Motor neuron (in vitro differentiated cells): ENCODE results near the gene PSPH. TPM values are rescaled to one million over a fixed set of nuclear protein-coding genes. Genes with fewer than 3 reads are reported as not detected.
A peak's percentile ranks its signal among the peaks of the same experiment; 100 is the strongest.
"Not testable (repeated sequence)": the region's sequence is repeated elsewhere in the genome, so short reads cannot be mapped to it uniquely, and the experiment has no call there.

ENCODE experiments used
- ATAC-seq, 8 experiments: fragments of 200-7000 bp; cut with Tn5 transposase; replicated peaks in 6 of 8; 2 replicates each; pipeline ENCODE4 v1.8.0; 2021; ENCODE audit warnings: mild to moderate bottlenecking in 8 of 8, moderate library complexity in 8 of 8
- H3K27ac ChIP-seq, 2 donors: fragments of 250-450 bp; sonication (Bioruptor Pico); 2 replicates each; pipeline ENCODE4 v1.9.0; 2021; ENCODE audit warnings: antibody characterized with exemption in 2 of 2, mild to moderate bottlenecking in 2 of 2, moderate library complexity in 1 of 2
- H3K4me1 ChIP-seq, 2 donors: fragments of 250-450 bp; sonication (Bioruptor Pico); replicated peaks in 1 of 2; 2 replicates each; pipeline ENCODE4 v1.6.1; 2021; ENCODE audit warnings: antibody characterized with exemption in 2 of 2, mild to moderate bottlenecking in 2 of 2, moderate library complexity in 1 of 2
- H3K4me3 ChIP-seq, 5 donors: fragments of 250-450 bp; sonication (Bioruptor Pico); 2 replicates each; pipeline ENCODE4 v1.9.0; 2021; ENCODE audit warnings: antibody characterized with exemption in 5 of 5, mild to moderate bottlenecking in 5 of 5, moderate library complexity in 4 of 5
- WGBS, 10 experiments: fragments of 450-650 bp; shearing (Covaris generic); methylation state at CpG; one replicate each; pipeline ENCODE4 v1.0.0; 2022; 5-methylcytosine and 5-hydroxymethylcytosine counted together
- in situ Hi-C, 9 experiments: fragments of 400-800 bp; cut with MboI; loops; one replicate each; pipeline ENCODE4 v1.15.0; 2021; ENCODE audit warnings: low sequenced_read_pairs in 9 of 9, low pct_unique_long_range_greater_than_20kb in 2 of 9; ENCODE audit not compliant: unreplicated experiment in 9 of 9
- total RNA-seq, 8 experiments: library from RNA; unstranded; fragments of 300-600 nt; gene quantifications; 2 replicates each; pipeline versions ENCODE4 v1.2.3 to v1.2.4, GENCODE V29; 2022

Gene PSPH
- total RNA-seq, 8 experiments from 2014 or later, result 22.1 to 40.1 (median 26.2) TPM

GRCh38 chr7:56081626-56082340 lies 30.5 kb upstream of the PSPH start:
- Histone ChIP-seq H3K4me3 (no peak overlapping the region), H3K4me1 (no peaks in the 10 kb centered on the region), H3K27ac (no peak overlapping the region)
- ATAC-seq, result no peak
- 60 to 100% (median 93%) methylated on average over 2 to 11 of the region's 29 CpGs; no CpG with 5 or more reads in 4 of the 10 experiments for WGBS, 10 experiments
- in situ Hi-C loops, result loop anchor here in 1 of 9 experiments (25.0 kb wide), 1 partner anchor 444 kb away; no protein-coding TSS in a partner anchor

- H3K4me3 ChIP-seq, H3K27ac ChIP-seq, H3K4me1 ChIP-seq, ATAC-seq: not testable (repeated sequence)
- WGBS, 10 experiments, result 93 to 100% (median 100%) methylated on average over 1 to 6 of the region's 28 CpGs; no CpG with 5 or more reads in 7 of the 10 experiments
- in situ Hi-C loops, result loop anchor here in 1 of 9 experiments (25.0 kb wide), 1 partner anchor 444 kb away; no protein-coding TSS in a partner anchor
Observed at GRCh38 chr7:56080726-56081435, 29.6 kb upstream of the PSPH start.

- in situ Hi-C loops, result loop anchor here in 1 of 9 experiments (25.0 kb wide), 1 partner anchor 442 kb away; no protein-coding TSS in a partner anchor
- Histone ChIP-seq H3K27ac (peak overlapping the region in 1 of 2 donors; percentile 62), H3K4me3 (no peak overlapping the region), H3K4me1 (no peaks in the 10 kb centered on the region)
- 10 to 100% (median 85%) methylated on average over 1 to 9 of the region's 12 CpGs; no CpG with 5 or more reads in 1 of the 10 experiments for WGBS, 10 experiments
- peak in 6 of 8 experiments; percentile 37 to 84 (median 65) for ATAC-seq
Observed at GRCh38 chr7:56079450-56080185, 28.4 kb upstream of the PSPH start.

- H3K27ac ChIP-seq, result no peak overlapping the region
- no peak for ATAC-seq
- in situ Hi-C loops, result loop anchor here in 1 of 9 experiments (25.0 kb wide), 1 partner anchor 441 kb away; no protein-coding TSS in a partner anchor
- no peaks in the 10 kb centered on the region for H3K4me1 ChIP-seq
- no peak overlapping the region for H3K4me3 ChIP-seq
- WGBS, 10 experiments, result 100% methylated on average over 1 to 3 of the region's 16 CpGs; no CpG with 5 or more reads in 8 of the 10 experiments
Observed at GRCh38 chr7:56078196-56078595, 27.0 kb upstream of the PSPH start.

- in situ Hi-C loops, result loop anchor here in 1 of 9 experiments (25.0 kb wide), 1 partner anchor 440 kb away; no protein-coding TSS in a partner anchor
- H3K27ac ChIP-seq, result no peak overlapping the region
- no peaks in the 10 kb centered on the region for H3K4me1 ChIP-seq
- no peak for ATAC-seq
- no peak overlapping the region for H3K4me3 ChIP-seq
- WGBS, 10 experiments, result 100% methylated on average over 1 to 2 of the region's 3 CpGs; no CpG with 5 or more reads in 6 of the 10 experiments
Observed at GRCh38 chr7:56077681-56078080, 26.4 kb upstream of the PSPH start.

GRCh38 chr7:56074371-56074791 lies 23.1 kb upstream of the PSPH start:
- in situ Hi-C loops, result loop anchor here in 1 of 9 experiments (25.0 kb wide), 1 partner anchor 437 kb away; no protein-coding TSS in a partner anchor
- 0 to 63% (median 30%) methylated on average over 1 to 16 of the region's 19 CpGs; no CpG with 5 or more reads in 2 of the 10 experiments for WGBS, 10 experiments
- no peaks in the 10 kb centered on the region for H3K4me1 ChIP-seq
- peak; percentile 75 to 99 (median 92) for ATAC-seq
- peak overlapping the region in 1 of 2 donors; percentile 52 for H3K27ac ChIP-seq
- no peak overlapping the region for H3K4me3 ChIP-seq

GRCh38 chr7:56066376-56066775 lies 15.1 kb upstream of the PSPH start:
- not testable (repeated sequence) for H3K27ac ChIP-seq, ATAC-seq, H3K4me3 ChIP-seq, H3K4me1 ChIP-seq
- in situ Hi-C loops, result loop anchor here in 1 of 9 experiments (25.0 kb wide), 1 partner anchor 429 kb away; no protein-coding TSS in a partner anchor
- WGBS, 10 experiments, result 80 to 100% (median 97%) methylated on average over 1 to 9 of the region's 13 CpGs; no CpG with 5 or more reads in 4 of the 10 experiments

- Histone ChIP-seq H3K27ac (peak within 1 kb of the TSS; percentile 70 to 83), H3K4me1 (peaks cover 3 to 5% of the 10 kb centered on the region in 2 donors), H3K4me3 (peak within 1 kb of the TSS; percentile 59 to 94 (median 62))
- peak; percentile 85 to 97 (median 96) for ATAC-seq
- WGBS, 10 experiments, result 0 to 20% (median 4%) methylated on average over 2 to 24 of the region's 49 CpGs
- in situ Hi-C loops, result loop anchor here in 1 of 9 experiments (25.0 kb wide), 1 partner anchor 427 kb away; no protein-coding TSS in a partner anchor
Observed at GRCh38 chr7:56063882-56064625, 12.8 kb upstream of the PSPH start, which contains the start of gene SUMF2. TSS of gene SUMF2 (plus strand) at chr7:56064286. CDS start at chr7:56064312, 26 bp downstream.

- H3K4me3 ChIP-seq, result peak overlapping the region in 1 of 5 donors; percentile 59
- no peak for ATAC-seq
- 48 to 94% (median 76%) methylated on average over 3 to 7 of the region's 7 CpGs for WGBS, 10 experiments
Observed at GRCh38 chr7:56063500-56063881, 12.2 kb upstream of the PSPH start.

GRCh38 chr7:56062382-56062781 lies 11.1 kb upstream of the PSPH start:
- H3K4me3 ChIP-seq, result no peak overlapping the region
- no peak overlapping the region for H3K27ac ChIP-seq
- in situ Hi-C loops, result loop anchor here in 1 of 9 experiments (25.0 kb wide), 1 partner anchor 425 kb away; no protein-coding TSS in a partner anchor
- 44 to 100% (median 86%) methylated on average over 1 to 2 of the region's 2 CpGs; no CpG with 5 or more reads in 2 of the 10 experiments for WGBS, 10 experiments
- no peak for ATAC-seq
- peaks cover 3 to 5% of the 10 kb centered on the region in 2 donors for H3K4me1 ChIP-seq

More at GRCh38 chr7:56063500-56063881, 12.2 kb upstream of the PSPH start:
- H3K4me1 ChIP-seq, result peaks cover 3 to 5% of the 10 kb centered on the region in 2 donors
- H3K27ac ChIP-seq, result peak overlapping the region in 1 of 2 donors; percentile 83
- in situ Hi-C loops, result loop anchor here in 1 of 9 experiments (25.0 kb wide), 1 partner anchor 426 kb away; no protein-coding TSS in a partner anchor

GRCh38 chr7:56053993-56054392 lies 2.7 kb upstream of the PSPH start:
- Histone ChIP-seq H3K4me3 (no peak overlapping the region), H3K27ac (no peak overlapping the region), H3K4me1 (peaks cover 19% of the 10 kb centered on the region in 2 donors)
- ATAC-seq, result no peak
- 70 to 100% (median 80%) methylated on average over 1 to 2 of the region's 2 CpGs; no CpG with 5 or more reads in 1 of the 10 experiments for WGBS, 10 experiments
- in situ Hi-C loops, result loop anchor here in 1 of 9 experiments (25.0 kb wide), 1 partner anchor 417 kb away; no protein-coding TSS in a partner anchor
